CD14-positive monocyte (primary cell): ENCODE results near the gene UBE2O. TPM values are rescaled to one million over a fixed set of nuclear protein-coding genes. Genes with fewer than 3 reads are reported as not detected.
A peak's percentile ranks its signal among the peaks of the same experiment; 100 is the strongest.

ENCODE experiments used
- DNase-seq, 3 donors: peaks; one replicate each; pipeline ENCODE4 v3.0.0-alpha.2; 2011 to 2022
- H2AFZ ChIP-seq: 2 replicates; pipeline ENCODE4 v1.6.0; 2012; ENCODE audit warnings: mild to moderate bottlenecking, low read depth, low read length, inconsistent platforms; ENCODE audit not compliant: insufficient read depth, poor library complexity, severe bottlenecking
- H3K27ac ChIP-seq, 2 donors: 1 replicate in 1 of 2; 2 replicates in 1 of 2; pipeline ENCODE4 v1.5.1; 2012 to 2013; ENCODE audit warnings: low read length in 2 of 2, control low read depth in 1 of 2, inconsistent platforms in 1 of 2, low read depth in 1 of 2, mild to moderate bottlenecking in 1 of 2
- H3K27me3 ChIP-seq, 2 donors: one replicate each; pipeline versions ENCODE4 v1.6.0 to v1.6.1; 2011 to 2013; ENCODE audit warnings: low read length in 2 of 2; ENCODE audit not compliant: control insufficient read depth in 2 of 2, insufficient read depth in 2 of 2
- H3K36me3 ChIP-seq, 2 donors: replicated peaks in 1 of 2; 1 replicate in 1 of 2; 2 replicates in 1 of 2; pipeline versions ENCODE4 v1.5.1 to v1.6.1; 2012 to 2013; ENCODE audit warnings: low read length in 2 of 2, control low read depth in 1 of 2, inconsistent platforms in 1 of 2, mild to moderate bottlenecking in 1 of 2; ENCODE audit not compliant: insufficient read depth in 2 of 2, control insufficient read depth in 1 of 2
- H3K4me1 ChIP-seq, 2 donors: 1 replicate in 1 of 2; 2 replicates in 1 of 2; pipeline versions ENCODE4 v1.5.1 to v1.6.1; 2012 to 2013; ENCODE audit warnings: low read length in 2 of 2, control low read depth in 1 of 2, inconsistent platforms in 1 of 2, mild to moderate bottlenecking in 1 of 2, moderate library complexity in 1 of 2; ENCODE audit not compliant: insufficient read depth in 2 of 2, control insufficient read depth in 1 of 2
- H3K4me2 ChIP-seq: replicated peaks from 2 replicates; pipeline ENCODE3; 2012; ENCODE audit warnings: low read length, moderate library complexity, mild to moderate bottlenecking; ENCODE audit not compliant: poor library complexity, severe bottlenecking; ENCODE audit errors: extremely low read depth
- H3K4me3 ChIP-seq, 3 experiments: fragments of 200-600 bp in 1 of 3; sonication (generic) in 1 of 3; replicated peaks in 1 of 3; 1 replicate in 2 of 3; 2 replicates in 1 of 3; pipeline ENCODE4 v1.5.1; 2011 to 2013; ENCODE audit warnings: low read length in 3 of 3, mild to moderate bottlenecking in 3 of 3, control low read depth in 2 of 3, low read depth in 2 of 3, inconsistent platforms in 1 of 3, moderate library complexity in 1 of 3
- H3K79me2 ChIP-seq: 2 replicates; pipeline ENCODE4 v1.6.0; 2012; ENCODE audit warnings: mild to moderate bottlenecking, control low read depth, inconsistent platforms, low read length, moderate library complexity; ENCODE audit not compliant: insufficient read depth
- H3K9ac ChIP-seq: 2 replicates; pipeline ENCODE4 v1.6.0; 2017; ENCODE audit warnings: low read length, mild to moderate bottlenecking; ENCODE audit not compliant: insufficient read depth, poor library complexity, severe bottlenecking
- H3K9me3 ChIP-seq, 2 donors: replicated peaks in 1 of 2; 1 replicate in 1 of 2; 2 replicates in 1 of 2; pipeline versions ENCODE4 v1.5.1 to v1.6.1; 2012 to 2013; ENCODE audit warnings: low read length in 2 of 2, control low read depth in 1 of 2; ENCODE audit not compliant: control insufficient read depth in 1 of 2, insufficient read depth in 1 of 2
- H4K20me1 ChIP-seq: 2 replicates; pipeline ENCODE4 v1.6.0; 2012; ENCODE audit warnings: mild to moderate bottlenecking, low read length, control low read depth, moderate library complexity; ENCODE audit not compliant: insufficient read depth
- H3K27ac Mint-ChIP-seq, 7 donors: one replicate each; pipeline ENCODE4 v1.8.0; 2020; ENCODE audit warnings: mild to moderate bottlenecking in 7 of 7, mixed read lengths in 7 of 7, moderate library complexity in 6 of 7, inconsistent platforms in 2 of 7
- H3K27me3 Mint-ChIP-seq, 3 donors: one replicate each; pipeline ENCODE4 v1.8.0; 2021 to 2022; ENCODE audit warnings: low read depth in 3 of 3, mild to moderate bottlenecking in 3 of 3, mixed read lengths in 3 of 3, moderate library complexity in 3 of 3, inconsistent platforms in 1 of 3
- H3K36me3 Mint-ChIP-seq, 2 donors: one replicate each; pipeline ENCODE4 v1.8.0; 2020; ENCODE audit warnings: mixed read lengths in 2 of 2, inconsistent platforms in 1 of 2, mild to moderate bottlenecking in 1 of 2
- H3K4me1 Mint-ChIP-seq: one replicate; pipeline ENCODE4 v1.8.0; 2020; ENCODE audit warnings: mild to moderate bottlenecking, mixed read lengths
- H3K4me3 Mint-ChIP-seq, 2 donors: one replicate each; pipeline ENCODE4 v1.8.0; 2020; ENCODE audit warnings: mild to moderate bottlenecking in 2 of 2, mixed read lengths in 2 of 2, moderate library complexity in 1 of 2
- H3K9me3 Mint-ChIP-seq, 7 donors: one replicate each; pipeline ENCODE4 v1.8.0; 2020 to 2022; ENCODE audit warnings: mixed read lengths in 7 of 7, mild to moderate bottlenecking in 6 of 7, moderate library complexity in 6 of 7, inconsistent platforms in 2 of 7
- CTCF ChIP-seq: fragments of 200-600 bp; IDR thresholded peaks from one replicate; pipeline ENCODE4 v1.8.0; 2022; ENCODE audit warnings: antibody characterized with exemption, mild to moderate bottlenecking
- WGBS: methylation state at CpG from one replicate; pipeline ENCODE4 v1.1.5; 2013; ENCODE audit warnings: missing lambda C conversion rate; ENCODE audit not compliant: insufficient coverage; 5-methylcytosine and 5-hydroxymethylcytosine counted together
- intact Hi-C, 2 donors: fragments of 100-400 bp; cut with micrococcal nuclease; formaldehyde crosslinking; loops; one replicate each; pipeline versions ENCODE4 v1.15.0 to v1.15.1; 2023
- polyA plus RNA-seq, 3 donors: library from polyadenylated mRNA; depleted of rRNA in 1 of 3; unstranded in 2 of 3; stranded (reverse) in 1 of 3; fragments of 300-500 nt in 2 of 3; fragments of >200 nt in 1 of 3; fragmentation: Illumina TruSeq in 2 of 3; gene quantifications; 1 replicate in 2 of 3; 2 replicates in 1 of 3; pipeline ENCODE4 v1.2.3, GENCODE V29; 2012 to 2021

Gene UBE2O
- polyA plus RNA-seq, 3 donors = 1.3 to 15.1 (median 4.5) TPM

- H3K4me1 ChIP-seq = peaks cover 35 to 50% of the 10 kb centered on the region in 2 donors
- no peak overlapping the region for H2AFZ ChIP-seq
- peaks cover 24% of the 10 kb centered on the region for H3K4me1 Mint-ChIP-seq
- peak overlapping the region in 3 of 7 donors; percentile 15 to 68 (median 64) for H3K27ac Mint-ChIP-seq
- intact Hi-C loops = loop anchor here (2.0 to 10.0 kb wide), 3 partner anchors 31 to 119 kb away; partner anchors contain the start of genes PRPSAP1 (in 1 of the 2) and RHBDF2 (in 1 of the 2)
- no peaks in the 10 kb centered on the region for H3K9me3 ChIP-seq
- TF ChIP-seq CTCF = peak; percentile 97
- H3K79me2 ChIP-seq = no peaks in the 10 kb centered on the region
- peak overlapping the region; percentile 87 for H3K9ac ChIP-seq
- peaks cover 2 to 17% (median 8%) of the 10 kb centered on the region in 3 donors for H3K27me3 Mint-ChIP-seq
- peaks cover 15 to 26% of the 10 kb centered on the region in 2 donors for H3K36me3 Mint-ChIP-seq
- peak; percentile 84 to 88 (median 84) for DNase-seq
- no peak overlapping the region for H3K27ac ChIP-seq
- peaks cover 0 to 2% (median 0%) of the 10 kb centered on the region in 7 donors for H3K9me3 Mint-ChIP-seq
- H4K20me1 ChIP-seq = peaks cover 27% of the 10 kb centered on the region
- H3K36me3 ChIP-seq = peaks cover 11 to 17% of the 10 kb centered on the region in 2 donors
- H3K4me3 ChIP-seq = peak overlapping the region; percentile 42 to 86 (median 75)
- H3K4me2 ChIP-seq = peak overlapping the region; percentile 82
- 41% methylated on average over 52 of the region's 52 CpGs for WGBS
- H3K27me3 ChIP-seq = peaks cover 0 to 11% of the 10 kb centered on the region in 2 donors
- H3K4me3 Mint-ChIP-seq = peak overlapping the region; percentile 81 to 85
These were observed 66.8 kb downstream of the UBE2O start for GRCh38 chr17:76385892-76386786.
